Measurements from ENCODE around the gene PANX1. TPM values are rescaled to one million over a fixed set of nuclear protein-coding genes. Genes with fewer than 3 reads are reported as not detected.
A peak's percentile ranks its signal among the peaks of the same experiment; 100 is the strongest.

PANX1 gene
- 10 to 100 TPM; 22.5 to 26.7 (median 24.5) TPM for total RNA-seq (2021; fragmentation: NEBNext Ultra II Directional; extraction: Animal tissue kit (Norgen Biotek cat#: 25700))
- long read RNA-seq, transcript PANX1-201 (5 exons, 2,769 nt): major isoform, 18 of 20 reads
- long read RNA-seq, partial matches to known transcripts: 2 of 20 reads
- long read RNA-seq, other reads (novel, unspliced or antisense): 0 of 20 reads

GRCh38 chr11:94128746-94129511, at the start of gene PANX1:
Gene PANX1 (plus strand): TSS chr11:94128841. CDS start chr11:94129313, 472 bp downstream.
- H3K4me3 Mint-ChIP-seq: peak within 1 kb of the TSS; percentile 96
- peak within 1 kb of the TSS; percentile 96 for H3K27ac Mint-ChIP-seq
- DNase-seq: peak; percentile 83
- H3K36me3 Mint-ChIP-seq (ENCODE audit: low read depth): peaks cover 6% of the 10 kb centered on the region; the same call in 1 of the 2 replicates
- peaks cover 18% of the 10 kb centered on the region for H3K4me1 Mint-ChIP-seq (ENCODE audit: low read depth)
- no peaks in the 10 kb centered on the region for H3K9me3 Mint-ChIP-seq
- no peak for TF ChIP-seq CTCF (IDR thresholded peaks at IDR 0.05)
- H3K27me3 Mint-ChIP-seq (ENCODE audit: insufficient read depth): no peaks in the 10 kb centered on the region; the same call in 1 of the 2 replicates

- no peak overlapping the region for H3K4me3 Mint-ChIP-seq
- H3K36me3 Mint-ChIP-seq (ENCODE audit: low read depth): no peaks in the 10 kb centered on the region
- no peak overlapping the region for H3K27ac Mint-ChIP-seq
- H3K27me3 Mint-ChIP-seq (ENCODE audit: insufficient read depth): no peaks in the 10 kb centered on the region
- no peak for DNase-seq
- no peak for TF ChIP-seq CTCF (IDR thresholded peaks at IDR 0.05)
- no peaks in the 10 kb centered on the region for H3K9me3 Mint-ChIP-seq
- H3K4me1 Mint-ChIP-seq (ENCODE audit: low read depth): no peaks in the 10 kb centered on the region
Measured at GRCh38 chr11:94084164-94084563, 44.5 kb upstream of the PANX1 start.

GRCh38 chr11:94088906-94089305, 39.7 kb upstream of the PANX1 start:
- H3K4me3 Mint-ChIP-seq: no peak overlapping the region
- no peak for DNase-seq
- H3K27me3 Mint-ChIP-seq (ENCODE audit: insufficient read depth): no peaks in the 10 kb centered on the region
- no peak overlapping the region for H3K27ac Mint-ChIP-seq
- no peaks in the 10 kb centered on the region for H3K9me3 Mint-ChIP-seq
- H3K4me1 Mint-ChIP-seq (ENCODE audit: low read depth): no peaks in the 10 kb centered on the region
- no peaks in the 10 kb centered on the region for H3K36me3 Mint-ChIP-seq (ENCODE audit: low read depth)
- TF ChIP-seq CTCF (IDR thresholded peaks at IDR 0.05): no peak

GRCh38 chr11:94089341-94089740, 39.3 kb upstream of the PANX1 start:
- Mint-ChIP-seq H3K4me3 (no peak overlapping the region), H3K9me3 (no peaks in the 10 kb centered on the region), H3K27ac (no peak overlapping the region), H3K4me1 (ENCODE audit: low read depth) (no peaks in the 10 kb centered on the region), H3K36me3 (ENCODE audit: low read depth) (no peaks in the 10 kb centered on the region), H3K27me3 (ENCODE audit: insufficient read depth) (no peaks in the 10 kb centered on the region)
- DNase-seq: no peak
- TF ChIP-seq CTCF (IDR thresholded peaks at IDR 0.05): no peak

- no peak for DNase-seq
- Mint-ChIP-seq H3K4me1 (ENCODE audit: low read depth) (no peaks in the 10 kb centered on the region), H3K27me3 (ENCODE audit: insufficient read depth) (no peaks in the 10 kb centered on the region), H3K27ac (no peak overlapping the region), H3K36me3 (ENCODE audit: low read depth) (no peaks in the 10 kb centered on the region), H3K4me3 (no peak overlapping the region), H3K9me3 (no peaks in the 10 kb centered on the region)
- TF ChIP-seq CTCF (IDR thresholded peaks at IDR 0.05): no peak
Measured at GRCh38 chr11:94090401-94090800, 38.2 kb upstream of the PANX1 start.
